GM19395 (cell line): ENCODE data around the gene NRN1L.
"Not testable (repeated sequence)": the region's sequence is repeated elsewhere in the genome, so short reads cannot be mapped to it uniquely, and the experiment has no call there.

Experiments used
- ATAC-seq: cut with Tn5 transposase; IDR thresholded peaks from one replicate; pipeline ENCODE4 v1.9.1; 2021; ENCODE audit warnings: mild to moderate bottlenecking, moderate library complexity; ENCODE audit not compliant: unreplicated experiment

NRN1L gene

GRCh38 chr16:67860589-67861398 is 23.9 kb upstream of the NRN1L start:
- ATAC-seq, result no peak

DNA sequence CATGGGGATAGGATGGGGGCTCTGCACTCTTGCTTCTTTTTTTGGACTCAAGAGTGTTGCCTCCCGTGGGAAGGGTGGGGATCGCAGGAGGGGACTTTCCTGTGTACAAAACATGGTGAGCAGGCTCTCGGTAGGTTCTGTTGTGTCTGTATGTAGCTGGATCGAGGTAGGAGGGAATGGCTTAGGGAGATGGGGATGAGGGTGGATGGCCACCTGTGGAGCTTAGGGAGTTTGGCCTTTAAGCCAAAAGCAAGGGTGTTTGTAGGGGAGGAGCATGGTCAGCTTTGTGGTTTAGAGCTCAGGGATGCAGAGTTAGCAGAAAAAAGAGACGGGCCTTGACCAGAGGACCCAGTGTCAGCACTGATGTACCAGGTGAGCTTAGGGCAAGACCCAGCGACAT is 22.8 kb upstream of the NRN1L start:
- no peak for ATAC-seq

GRCh38 chr16:67862623-67863583 is 21.8 kb upstream of the NRN1L start:
- ATAC-seq, result no peak

DNA sequence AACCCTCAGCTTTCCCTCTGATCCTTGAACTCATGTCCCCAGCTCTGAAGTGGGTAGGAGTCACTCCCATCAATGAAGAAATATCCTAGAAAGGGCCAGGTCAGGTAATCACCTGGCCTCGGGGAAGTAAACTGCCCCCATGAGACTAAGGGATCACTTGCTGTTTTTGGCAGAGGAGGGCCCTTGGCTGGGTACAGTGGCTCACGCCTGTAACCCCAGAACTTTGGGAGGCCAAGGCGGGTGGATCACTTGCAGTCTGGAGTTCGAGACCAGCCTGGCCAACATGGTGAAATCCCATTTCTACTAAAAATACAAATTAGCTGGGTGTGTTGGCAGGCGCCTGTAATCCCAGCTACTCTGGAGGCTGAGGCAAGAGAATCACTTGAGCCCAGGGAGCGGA is 20.6 kb upstream of the NRN1L start:
- not testable (repeated sequence) for ATAC-seq

GRCh38 chr16:67864594-67864993 is 20.1 kb upstream of the NRN1L start:
- no peak for ATAC-seq

DNA sequence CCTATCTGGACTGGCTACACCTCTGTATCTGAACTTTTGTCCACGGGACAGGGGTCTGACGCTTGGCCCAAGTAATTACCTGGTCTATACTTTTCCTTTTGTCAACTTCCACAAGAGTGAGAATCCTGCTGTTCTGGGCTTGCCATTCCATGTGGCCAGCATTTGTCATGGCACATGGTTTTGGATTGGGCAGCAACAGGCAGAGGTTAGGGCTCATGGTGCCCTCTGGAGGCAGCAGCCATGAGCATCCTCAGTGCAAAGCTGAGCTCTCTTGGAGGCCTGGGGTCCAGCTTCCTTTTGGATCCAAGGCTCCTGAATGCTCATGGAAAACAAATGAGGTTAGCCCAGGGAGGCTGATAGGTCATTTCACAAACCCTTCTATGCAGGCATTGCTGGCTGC is 19.4 kb upstream of the NRN1L start:
- ATAC-seq, result no peak

- ATAC-seq, result no peak
Measured at GRCh38 chr16:67868290-67868689, 16.4 kb upstream of the NRN1L start.

- ATAC-seq, result no peak
Measured at GRCh38 chr16:67869653-67870052, 15.0 kb upstream of the NRN1L start.

GRCh38 chr16:67871256-67871655 is 13.4 kb upstream of the NRN1L start:
- no peak for ATAC-seq

GRCh38 chr16:67872131-67872630 is 12.5 kb upstream of the NRN1L start:
- no peak for ATAC-seq

DNA sequence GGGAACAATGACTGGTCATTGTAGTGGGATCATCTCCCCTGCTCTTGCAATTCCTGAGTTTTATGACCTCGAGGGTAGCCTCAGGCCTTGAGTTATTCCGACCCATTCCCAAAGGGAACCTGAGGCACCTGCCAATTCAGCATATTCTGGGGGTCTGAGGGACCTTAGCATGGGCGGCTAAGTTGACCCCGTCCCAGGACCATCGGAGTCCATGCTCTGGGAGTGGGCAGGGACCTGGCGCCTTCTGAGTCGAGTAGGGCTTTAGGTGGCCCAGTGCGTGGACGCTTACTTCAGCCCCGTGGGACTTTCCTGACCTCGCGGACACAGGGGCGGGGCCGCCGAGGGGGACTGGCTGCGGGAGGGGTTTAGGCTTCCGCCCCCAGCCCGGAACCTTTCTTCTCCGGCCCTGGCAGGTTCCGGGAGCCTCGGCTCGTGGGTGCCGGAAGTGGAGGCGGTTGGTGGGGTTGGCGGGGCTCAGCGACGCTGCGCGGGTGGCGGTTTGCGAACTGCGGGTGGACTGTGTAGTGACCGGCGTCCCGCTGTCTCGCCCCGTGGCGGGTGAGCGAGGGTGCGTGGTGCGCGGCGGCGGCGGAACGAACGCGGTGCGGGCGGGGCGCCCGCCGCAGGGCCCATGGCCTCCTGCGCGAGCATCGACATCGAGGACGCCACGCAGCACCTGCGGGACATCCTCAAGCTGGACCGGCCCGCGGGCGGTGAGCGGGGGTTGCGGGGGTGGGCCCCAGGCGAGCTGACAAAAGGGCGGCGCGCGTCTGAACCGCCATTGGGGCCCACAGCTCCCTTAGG is 11.9 kb upstream of the NRN1L start, which contains the start of gene EDC4:
Gene EDC4 (plus strand): TSS at position 422 of the 804 bp plus-strand sequence. CDS start 210 bp downstream, at position 632.
- peak; percentile 68 for ATAC-seq

DNA sequence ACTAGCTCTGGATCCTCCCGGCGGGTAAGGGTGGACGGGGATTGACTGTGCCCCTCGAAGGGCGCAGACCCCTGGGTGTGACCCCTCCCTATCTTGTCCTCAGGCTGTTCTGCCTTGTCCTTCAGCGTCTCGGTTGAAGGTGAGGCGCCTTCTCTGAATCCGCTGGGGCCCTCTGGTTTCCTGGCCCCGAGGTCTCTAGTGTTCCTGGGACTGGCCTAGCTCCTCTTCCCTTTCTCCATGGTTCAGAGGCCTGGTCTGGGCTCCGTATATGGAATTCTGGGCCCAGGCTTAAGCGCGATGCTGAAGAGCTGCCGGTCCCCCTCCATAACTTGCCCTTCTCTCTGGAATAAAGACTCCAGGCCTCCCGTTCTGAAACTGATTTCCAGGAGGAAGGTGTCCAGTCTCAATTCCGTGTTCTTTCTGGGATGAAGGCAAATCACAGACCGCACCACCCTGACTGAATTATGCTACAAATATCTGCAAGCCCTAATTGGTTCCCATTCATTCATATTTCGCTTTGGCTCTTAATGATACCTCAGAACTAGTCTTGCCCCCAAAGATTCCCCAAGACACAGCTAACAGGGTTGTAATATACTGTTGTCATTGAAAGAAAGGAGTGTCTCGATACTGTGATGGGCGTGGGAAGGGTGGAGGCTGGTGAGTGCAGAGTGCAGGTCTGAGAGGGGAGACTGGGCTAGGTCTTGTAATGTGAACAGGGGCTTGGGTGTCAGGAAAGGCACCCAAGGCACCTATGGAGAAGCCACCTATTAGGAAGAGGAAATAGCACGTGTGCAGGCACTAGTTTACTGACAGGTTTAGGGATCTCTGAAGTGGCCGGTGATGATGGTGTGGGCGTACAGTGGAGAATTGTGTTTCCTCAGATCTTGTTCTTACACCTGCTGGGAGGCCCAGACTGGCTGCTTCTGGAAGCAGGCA is 11.0 kb upstream of the NRN1L start:
- ATAC-seq, result peak; percentile 16

GRCh38 chr16:67874372-67874771 is 10.3 kb upstream of the NRN1L start:
- ATAC-seq, result no peak

DNA sequence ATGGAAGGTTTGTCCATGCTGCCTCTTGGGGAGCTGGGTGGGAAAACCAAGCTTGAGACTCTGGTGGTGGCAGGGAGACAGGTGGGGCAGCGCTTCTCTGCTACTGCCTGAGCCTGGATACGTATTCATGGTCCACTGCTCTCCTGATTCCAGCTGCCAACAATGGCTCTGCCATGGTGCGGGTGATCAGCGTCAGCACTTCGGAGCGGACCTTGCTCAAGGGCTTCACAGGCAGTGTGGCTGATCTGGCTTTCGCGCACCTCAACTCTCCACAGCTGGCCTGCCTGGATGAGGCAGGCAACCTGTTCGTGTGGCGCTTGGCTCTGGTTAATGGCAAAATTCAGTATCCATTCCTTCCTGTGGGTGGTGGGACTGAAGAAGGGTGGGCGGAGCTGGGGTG is 7.6 kb upstream of the NRN1L start:
- no peak for ATAC-seq

DNA sequence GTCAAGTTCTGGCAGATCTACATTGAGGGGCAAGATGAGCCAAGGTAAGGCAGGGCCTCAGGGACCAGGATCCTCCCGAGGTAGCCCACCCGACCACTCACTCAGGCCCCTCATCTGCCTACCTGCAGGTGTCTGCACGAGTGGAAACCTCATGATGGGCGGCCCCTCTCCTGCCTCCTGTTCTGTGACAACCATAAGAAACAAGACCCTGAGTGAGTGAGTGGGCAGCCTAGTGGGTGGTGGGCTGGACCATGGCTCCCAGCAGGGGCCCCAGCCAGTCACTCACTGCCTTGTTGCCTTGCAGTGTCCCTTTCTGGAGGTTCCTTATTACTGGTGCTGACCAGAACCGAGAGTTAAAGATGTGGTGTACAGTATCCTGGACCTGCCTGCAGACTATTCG is 6.5 kb upstream of the NRN1L start:
- ATAC-seq, result no peak

DNA sequence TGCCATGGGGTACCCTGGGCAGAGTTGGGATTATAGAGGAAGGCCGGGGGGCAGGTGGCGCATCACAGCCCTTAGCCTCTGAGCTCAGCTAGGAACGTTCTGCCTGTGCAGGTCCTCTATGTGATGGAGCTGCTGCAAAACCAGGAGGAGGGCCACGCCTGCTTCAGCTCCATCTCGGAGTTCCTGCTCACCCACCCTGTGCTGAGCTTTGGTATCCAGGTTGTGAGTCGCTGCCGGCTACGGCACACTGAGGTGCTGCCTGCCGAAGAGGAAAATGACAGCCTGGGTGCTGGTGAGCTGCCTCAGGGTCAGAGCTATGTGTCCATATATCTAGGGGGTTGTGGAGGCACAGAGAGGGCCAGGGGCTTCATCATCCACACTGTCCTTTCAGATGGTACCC is 5.8 kb upstream of the NRN1L start:
- ATAC-seq, result no peak

DNA sequence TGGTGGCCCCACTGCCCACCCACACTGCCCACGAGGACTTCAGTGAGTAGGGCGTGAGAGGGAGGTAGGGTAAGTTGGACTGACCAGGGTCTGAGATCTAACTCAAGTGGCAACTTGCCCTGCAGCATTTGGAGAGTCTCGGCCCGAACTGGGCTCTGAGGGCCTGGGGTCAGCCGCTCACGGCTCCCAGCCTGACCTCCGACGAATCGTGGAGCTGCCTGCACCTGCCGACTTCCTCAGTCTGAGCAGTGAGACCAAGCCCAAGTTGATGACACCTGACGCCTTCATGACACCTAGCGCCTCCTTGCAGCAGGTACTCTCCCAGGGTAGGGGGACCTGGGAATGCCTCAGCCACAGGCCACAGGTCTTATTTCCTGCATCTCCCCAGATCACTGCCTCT is 5.2 kb upstream of the NRN1L start:
- no peak for ATAC-seq

- ATAC-seq, result no peak
Measured at GRCh38 chr16:67879936-67880335, 4.7 kb upstream of the NRN1L start.

GRCh38 chr16:67880584-67880983 is 4.1 kb upstream of the NRN1L start:
- ATAC-seq, result no peak
